GM19395 (cell line): ENCODE data around the gene DDIT3.
A peak's percentile ranks its signal among the peaks of the same experiment; 100 is the strongest.

Experiments used
- ATAC-seq: cut with Tn5 transposase; IDR thresholded peaks from one replicate; pipeline ENCODE4 v1.9.1; 2021; ENCODE audit warnings: mild to moderate bottlenecking, moderate library complexity; ENCODE audit not compliant: unreplicated experiment

The DDIT3 gene

GRCh38 chr12:57547288-57548012 lies 27.1 kb upstream of the DDIT3 start:
- ATAC-seq = no peak

- peak; percentile 98 for ATAC-seq
These were observed 26.3 kb upstream of the DDIT3 start, which contains the start of gene DCTN2 for GRCh38 chr12:57546438-57547287. Gene DCTN2 (minus strand): TSS chr12:57547192. CDS start chr12:57547063, 129 bp downstream.

- no peak for ATAC-seq
These were observed 25.6 kb upstream of the DDIT3 start for GRCh38 chr12:57545809-57546437.

GRCh38 chr12:57543581-57543980 lies 23.3 kb upstream of the DDIT3 start:
- ATAC-seq = no peak

- ATAC-seq = no peak
These were observed 21.4 kb upstream of the DDIT3 start for GRCh38 chr12:57541717-57542116.

GRCh38 chr12:57541001-57541400 lies 20.7 kb upstream of the DDIT3 start:
- ATAC-seq = no peak

GRCh38 chr12:57539134-57539768 lies 18.9 kb upstream of the DDIT3 start:
- ATAC-seq = no peak

GRCh38 chr12:57536597-57536942 lies 16.3 kb upstream of the DDIT3 start:
- ATAC-seq = no peak

- no peak for ATAC-seq
These were observed 15.7 kb upstream of the DDIT3 start for GRCh38 chr12:57535764-57536596.

- no peak for ATAC-seq
These were observed 14.8 kb upstream of the DDIT3 start for GRCh38 chr12:57534991-57535543.

GRCh38 chr12:57534250-57534649 lies 13.9 kb upstream of the DDIT3 start:
- no peak for ATAC-seq

GRCh38 chr12:57533108-57533507 lies 12.8 kb upstream of the DDIT3 start:
- ATAC-seq = no peak

- no peak for ATAC-seq
These were observed 11.5 kb upstream of the DDIT3 start for GRCh38 chr12:57531836-57532235.

GRCh38 chr12:57530396-57531142 lies 10.3 kb upstream of the DDIT3 start:
- no peak for ATAC-seq

GRCh38 chr12:57529831-57530230 lies 9.5 kb upstream of the DDIT3 start:
- no peak for ATAC-seq

GRCh38 chr12:57528831-57529555 lies 8.7 kb upstream of the DDIT3 start:
- no peak for ATAC-seq

- ATAC-seq = no peak
These were observed 7.9 kb upstream of the DDIT3 start for GRCh38 chr12:57528176-57528575.

GRCh38 chr12:57527184-57527583 lies 6.9 kb upstream of the DDIT3 start:
- ATAC-seq = no peak
